GM12878 (cell line): ENCODE measurements around the gene FICD. TPM values are rescaled to one million over a fixed set of nuclear protein-coding genes. Genes with fewer than 3 reads are reported as not detected.

Experiments
- ATAC-seq: fragments of 200-7000 bp; cut with Tn5 transposase; 3 replicates; pipeline ENCODE4 v1.9.1; 2020; ENCODE audit warnings: mild to moderate bottlenecking, moderate library complexity
- BruUV-seq: library from RNA; stranded (reverse); fragments of 400-500 nt; replicated peaks from 2 replicates; lab custom pipeline; 2021; lab: Mats Ljungman, UMichigan
- CTCF ChIA-PET: fragments of 300-600 bp; sonication (Branson Sonifier 250); formaldehyde crosslinking; extraction: SDS; loops from one replicate; lab custom pipeline; 2021; ENCODE audit warnings: inconsistent platforms; lab: Yijun Ruan, JAX
- POLR2A ChIA-PET: fragments of 350-600 bp; formaldehyde crosslinking; extraction: SDS; loops from one replicate; lab custom pipeline; 2021; ENCODE audit warnings: inconsistent platforms; lab: Charles Lee
- RAD21 ChIA-PET: fragments of 300-600 bp; sonication (Branson Sonifier 250); formaldehyde crosslinking; loops from one replicate; lab custom pipeline; 2023; ENCODE audit warnings: antibody characterized with exemption; ENCODE audit not compliant: unreplicated experiment; lab: Charles Lee
- SMC1A ChIA-PET: fragments of 300-600 bp; sonication (Branson Sonifier 250); formaldehyde crosslinking; loops from one replicate; lab custom pipeline; 2023; ENCODE audit not compliant: unreplicated experiment, uncharacterized antibody; lab: Charles Lee
- DNase-seq: peaks from one replicate; pipeline ENCODE4 v3.0.0-alpha.2; 2011; ENCODE audit warnings: low read depth, low spot score
- FAIRE-seq: peaks from 3 replicates; lab custom pipeline; 2011; peaks lifted over from hg19 to GRCh38; lab: Jason Lieb, UNC
- H2AFZ ChIP-seq: 2 replicates; pipeline ENCODE4 v1.6.0; 2011; ENCODE audit warnings: low read depth, low read length, control low read depth; ENCODE audit not compliant: control insufficient read depth
- H3K27ac ChIP-seq: 2 replicates; pipeline ENCODE4 v1.5.1; 2011; ENCODE audit warnings: control low read depth; ENCODE audit not compliant: control insufficient read depth, insufficient read depth
- H3K27me3 ChIP-seq, 2 experiments: replicated peaks in 1 of 2; 2 replicates each; pipeline versions ENCODE4 v1.6.0 to v1.6.1; 2011; ENCODE audit warnings: low read length in 1 of 2; ENCODE audit not compliant: control insufficient read depth in 2 of 2, insufficient read depth in 2 of 2
- H3K36me3 ChIP-seq, 2 experiments: 2 replicates each; pipeline ENCODE4 v1.5.1; 2011; ENCODE audit warnings: low read length in 1 of 2; ENCODE audit not compliant: control insufficient read depth in 2 of 2, insufficient read depth in 2 of 2
- H3K4me1 ChIP-seq: 2 replicates; pipeline ENCODE4 v1.6.1; 2011; ENCODE audit warnings: mild to moderate bottlenecking, low read length, moderate library complexity, mixed read lengths; ENCODE audit not compliant: control insufficient read depth, insufficient read depth
- H3K4me2 ChIP-seq: 2 replicates; pipeline ENCODE4 v1.6.0; 2011; ENCODE audit warnings: control low read depth; ENCODE audit not compliant: control insufficient read depth, insufficient read depth
- H3K4me3 ChIP-seq: fragments of 200-600 bp; sonication (generic); 2 replicates; pipeline ENCODE4 v1.5.1; 2016
- H3K79me2 ChIP-seq: 2 replicates; pipeline ENCODE4 v1.6.0; 2011; ENCODE audit warnings: low read length; ENCODE audit not compliant: control insufficient read depth, insufficient read depth
- H3K9ac ChIP-seq: 2 replicates; pipeline ENCODE4 v1.8.0; 2011; ENCODE audit warnings: low read length, control low read depth, mixed read lengths; ENCODE audit not compliant: control insufficient read depth, insufficient read depth
- H3K9me3 ChIP-seq: replicated peaks from 3 replicates; pipeline ENCODE4 v1.5.1; 2011; ENCODE audit warnings: mild to moderate bottlenecking, low read length; ENCODE audit not compliant: control insufficient read depth, insufficient read depth
- H4K20me1 ChIP-seq: 2 replicates; pipeline ENCODE4 v1.6.0; 2011; ENCODE audit not compliant: control insufficient read depth, insufficient read depth
- ATF2 ChIP-seq: IDR thresholded peaks from 2 replicates; pipeline ENCODE4 v1.6.1; 2012; ENCODE audit warnings: low read length, inconsistent platforms
- BCL3 ChIP-seq: IDR thresholded peaks from 2 replicates; pipeline ENCODE4 v1.6.1; 2011; ENCODE audit warnings: borderline replicate concordance, low read depth, mild to moderate bottlenecking, moderate library complexity, low read length; ENCODE audit not compliant: insufficient read depth, poor library complexity, severe bottlenecking
- BCLAF1 ChIP-seq: fragments of 450-650 bp; IDR thresholded peaks from 2 replicates; pipeline ENCODE4 v1.6.1; 2017; ENCODE audit warnings: antibody characterized with exemption, mild to moderate bottlenecking, moderate library complexity
- BMI1 ChIP-seq: fragments of 450-650 bp; IDR thresholded peaks from 2 replicates; pipeline ENCODE4 v1.6.1; 2016; ENCODE audit warnings: mild to moderate bottlenecking, moderate library complexity, borderline replicate concordance
- CEBPB ChIP-seq, 2 experiments: fragments of 150-350 bp in 1 of 2; IDR thresholded peaks; 2 replicates each; pipeline ENCODE4 v1.6.1; 2012 to 2014; ENCODE audit warnings: low read depth in 2 of 2, low read length in 2 of 2, borderline replicate concordance in 1 of 2, inconsistent platforms in 1 of 2
- CREB1 ChIP-seq: IDR thresholded peaks from 2 replicates; pipeline ENCODE4 v1.6.1; 2012; ENCODE audit warnings: low read depth, mild to moderate bottlenecking, inconsistent platforms
- KAT2A ChIP-seq: conservative IDR thresholded peaks from 2 replicates; pipeline ENCODE4 v1.6.1; 2011; ENCODE audit warnings: low read depth, low read length; ENCODE audit not compliant: control insufficient read depth
- MTA3 ChIP-seq: IDR thresholded peaks from 2 replicates; pipeline ENCODE4 v1.6.1; 2012; ENCODE audit warnings: low read length, inconsistent platforms, borderline replicate concordance
- MYC ChIP-seq: IDR thresholded peaks from 2 replicates; pipeline ENCODE4 v1.6.1; 2011; ENCODE audit warnings: mild to moderate bottlenecking, low read length, moderate library complexity, inconsistent platforms; ENCODE audit not compliant: insufficient read depth, insufficient replicate concordance, insufficient read length, severe bottlenecking
- NFIC ChIP-seq: IDR thresholded peaks from 2 replicates; pipeline ENCODE4 v1.6.1; 2012; ENCODE audit warnings: low read depth, mild to moderate bottlenecking, inconsistent platforms, low read length, moderate library complexity
- NRF1 ChIP-seq: conservative IDR thresholded peaks from 2 replicates; pipeline ENCODE4 v1.6.1; 2011; ENCODE audit warnings: mild to moderate bottlenecking, low read depth, low read length, improper control_type of control experiment
- PAX8 ChIP-seq: fragments of 450-650 bp; IDR thresholded peaks from 2 replicates; pipeline ENCODE4 v1.6.1; 2017; ENCODE audit warnings: mild to moderate bottlenecking, moderate library complexity
- RAD51 ChIP-seq: fragments of 450-650 bp; IDR thresholded peaks from 2 replicates; pipeline ENCODE4 v1.6.1; 2016; ENCODE audit warnings: moderate library complexity, mild to moderate bottlenecking, inconsistent platforms
- RCOR1 ChIP-seq: conservative IDR thresholded peaks from 2 replicates; pipeline ENCODE4 v1.6.1; 2012; ENCODE audit warnings: low read depth, low read length, improper control_type of control experiment
- RELB ChIP-seq: fragments of 450-650 bp; IDR thresholded peaks from 2 replicates; pipeline ENCODE4 v1.6.1; 2017; ENCODE audit warnings: low read depth, mild to moderate bottlenecking, moderate library complexity
- SMC3 ChIP-seq: IDR thresholded peaks from 2 replicates; pipeline ENCODE4 v1.6.1; 2011; ENCODE audit warnings: low read length, improper control_type of control experiment, borderline replicate concordance
- SREBF2 ChIP-seq: IDR thresholded peaks from 2 replicates; pipeline ENCODE4 v1.6.1; 2012; ENCODE audit warnings: mild to moderate bottlenecking, low read length
- YBX1 ChIP-seq: fragments of 450-650 bp; IDR thresholded peaks from 2 replicates; pipeline ENCODE4 v1.6.1; 2016; ENCODE audit warnings: antibody characterized with exemption
- ZBED1 ChIP-seq: IDR thresholded peaks from 2 replicates; pipeline ENCODE4 v1.6.1; 2016; ENCODE audit warnings: borderline replicate concordance
- WGBS: methylation state at CpG from one replicate; pipeline ENCODE4 v1.1.6; 2016; ENCODE audit warnings: low lambda C conversion rate; ENCODE audit not compliant: insufficient replicate concordance, insufficient coverage; ENCODE audit errors: missing lambda C conversion rate; 5-methylcytosine and 5-hydroxymethylcytosine counted together
- in situ Hi-C: fragments of 300-500 bp; cut with MboI; formaldehyde crosslinking; loops from 9 replicates; pipeline ENCODE4 v1.14.3; 2018; ENCODE audit warnings: mixed read lengths
- intact Hi-C: fragments of 100-400 bp; cut with micrococcal nuclease; formaldehyde crosslinking; loops from one replicate; pipeline ENCODE4 v1.14.2; 2022; ENCODE audit not compliant: unreplicated experiment
- polyA plus RNA-seq, 11 experiments: library from polyadenylated mRNA; depleted of rRNA in 4 of 11; unstranded in 6 of 11; stranded (reverse) in 5 of 11; fragments of >200 nt; fragmentation: Nextera tagmentation in 4 of 11; fragmentation: Illumina TruSeq in 1 of 11; extraction: Ambion mirVana in 4 of 11; extraction: Trizol in 1 of 11; gene quantifications; 1 replicate in 1 of 11; 2 replicates in 10 of 11; pipeline versions ENCODE4 v1.2.1 to v1.2.3, GENCODE V29; 2011 to 2016; ENCODE audit warnings: inconsistent platforms in 2 of 11, missing spikeins in 2 of 11, low read depth in 1 of 11
- total RNA-seq, 4 experiments: library from RNA; depleted of rRNA in 3 of 4; stranded (reverse); fragments of >200 nt in 3 of 4; fragmentation: Illumina TruSeq in 1 of 4; extraction: Trizol in 1 of 4; gene quantifications; 2 replicates each; pipeline versions ENCODE4 v1.2.1 to v1.2.3, GENCODE V29; 2013 to 2021

The FICD gene
- total and polyA plus RNA-seq, 10 of the 15 experiments (the other 5 are each of a cell fraction or from before 2014, with no cell fraction given) = 1.1 to 9.4 (median 4.3) TPM

- ATAC-seq = no peak
- no TSS peak for BruUV-seq
- H4K20me1 ChIP-seq = no peaks in the 10 kb centered on the region
- intact Hi-C loops = no loop called here
- SMC1A ChIA-PET = no interaction called here
- no peak overlapping the region for H3K9ac ChIP-seq
- in situ Hi-C loops = loop anchor here (25.0 kb wide), 1 partner anchor 816 kb away; the partner anchor contains the start of gene PWP1
- peaks cover 11% of the 10 kb centered on the region for H3K9me3 ChIP-seq
- H3K4me1 ChIP-seq = no peaks in the 10 kb centered on the region
- no peak overlapping the region for H3K27ac ChIP-seq
- no peaks in the 10 kb centered on the region for H3K27me3 ChIP-seq
- no peak for FAIRE-seq
- RAD21 ChIA-PET = no interaction called here
- no peaks in the 10 kb centered on the region for H3K36me3 ChIP-seq
- DNase-seq = no peak
- no peak overlapping the region for H3K4me3 ChIP-seq
- 10% methylated on average over 2 of the region's 2 CpGs for WGBS
- no peak overlapping the region for H3K4me2 ChIP-seq
- POLR2A ChIA-PET = interaction anchor here (0.7 kb wide), 1 partner anchor 1258 kb away, joined by 3 read pairs; no protein-coding TSS in a partner anchor
- no peak overlapping the region for H2AFZ ChIP-seq
- CTCF ChIA-PET = no interaction called here
- no peaks in the 10 kb centered on the region for H3K79me2 ChIP-seq
- TF ChIP-seq CREB1 = no peak
- TF ChIP-seq MTA3 = no peak
- no peak for TF ChIP-seq SREBF2
- no peak for TF ChIP-seq NRF1
- TF ChIP-seq BCLAF1 = no peak
- no peak for TF ChIP-seq BCL3
- TF ChIP-seq RAD51 = no peak
- TF ChIP-seq NFIC = no peak
- TF ChIP-seq ATF2 = no peak
- no peak for TF ChIP-seq PAX8
- TF ChIP-seq YBX1 = no peak
- no peak for TF ChIP-seq SMC3
- no peak for TF ChIP-seq KAT2A
- no peak for TF ChIP-seq CEBPB (IDR thresholded peaks at IDR 0.05; ENCODE audit: borderline replicate concordance in 1 of 2, low read depth in 2 of 2, low read length in 2 of 2)
- TF ChIP-seq RCOR1 = no peak
- TF ChIP-seq RELB = no peak
- TF ChIP-seq ZBED1 = no peak
- no peak for TF ChIP-seq MYC
- no peak for TF ChIP-seq BMI1
Measured at GRCh38 chr12:108502922-108503321, 12.2 kb upstream of the FICD start.
